CD4-positive, alpha-beta T cell treated with Interleukin-2 at 100 ng/mL for 4 hours (primary cell): ENCODE data around the gene RIF1.
A peak's percentile ranks its signal among the peaks of the same experiment; 100 is the strongest.
"Not testable (repeated sequence)": the region's sequence is repeated elsewhere in the genome, so short reads cannot be mapped to it uniquely, and the experiment has no call there.

ENCODE experiments used
- DNase-seq: peaks from one replicate; pipeline ENCODE4 v3.0.0-alpha.2; 2020; ENCODE audit warnings: low spot score

Gene RIF1

GRCh38 chr2:151417650-151418049 is 7.9 kb downstream of the RIF1 start:
- no peak for DNase-seq

DNA sequence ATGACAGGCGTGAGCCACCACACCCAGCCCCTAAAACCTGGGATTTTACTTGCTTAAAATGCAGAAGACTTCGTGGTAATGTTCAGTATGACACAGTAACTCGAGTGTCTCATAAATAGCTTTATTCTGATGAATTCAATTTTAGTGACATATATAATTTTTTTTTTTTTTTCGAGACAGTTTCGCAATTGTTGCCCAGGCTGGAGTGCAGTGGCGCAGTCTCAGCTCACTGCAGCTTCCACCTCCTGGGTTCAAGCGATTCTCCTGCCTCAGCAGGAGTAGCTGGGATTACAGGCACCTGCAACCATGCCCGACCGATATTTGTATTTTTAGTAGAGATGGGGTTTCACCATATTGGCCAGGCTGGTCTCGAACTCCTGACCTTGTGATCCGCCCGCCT is 12.0 kb downstream of the RIF1 start:
- not testable (repeated sequence) for DNase-seq

GRCh38 chr2:151422917-151423439 is 13.3 kb downstream of the RIF1 start:
- peak; percentile 8 for DNase-seq

DNA sequence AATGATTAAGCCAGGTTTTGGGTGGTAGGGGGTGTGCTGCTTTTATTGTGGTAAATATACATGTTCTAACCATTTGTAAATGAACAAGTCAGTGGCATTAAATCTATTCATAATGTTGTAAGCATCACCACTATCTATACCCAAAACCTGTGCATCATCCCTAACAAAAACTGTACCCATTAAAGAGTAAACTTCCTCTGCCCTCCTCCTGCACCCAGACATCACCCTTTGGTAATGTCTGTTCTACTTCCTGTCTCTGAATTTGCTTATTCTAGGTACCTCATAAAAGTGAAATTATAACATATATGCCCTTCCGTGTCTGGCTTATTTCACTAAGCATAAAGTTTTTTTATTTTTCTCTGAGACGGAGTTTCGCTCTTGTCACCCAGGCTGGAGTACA is 14.1 kb downstream of the RIF1 start:
- DNase-seq = peak; percentile 70

DNA sequence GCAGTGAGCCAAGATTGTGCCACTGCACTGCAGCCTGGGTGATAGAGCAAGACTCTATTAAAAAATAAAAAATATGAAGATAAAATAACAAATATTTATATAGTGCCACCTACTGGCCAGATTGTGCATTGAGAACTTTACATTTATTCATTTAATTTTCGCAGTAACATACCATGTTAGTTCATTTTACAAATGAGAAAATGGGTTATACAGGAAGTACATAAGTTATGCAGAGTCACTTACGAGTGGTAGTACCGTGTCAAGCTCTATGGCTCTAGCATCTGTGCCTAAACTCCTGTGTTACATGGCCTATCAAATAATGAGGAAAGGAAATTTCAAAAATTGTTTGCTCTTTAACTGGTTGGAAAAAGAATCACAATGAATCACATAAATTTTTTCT is 27.9 kb downstream of the RIF1 start:
- peak; percentile 57 for DNase-seq

GRCh38 chr2:151438506-151438905 is 28.8 kb downstream of the RIF1 start:
- DNase-seq = no peak

DNA sequence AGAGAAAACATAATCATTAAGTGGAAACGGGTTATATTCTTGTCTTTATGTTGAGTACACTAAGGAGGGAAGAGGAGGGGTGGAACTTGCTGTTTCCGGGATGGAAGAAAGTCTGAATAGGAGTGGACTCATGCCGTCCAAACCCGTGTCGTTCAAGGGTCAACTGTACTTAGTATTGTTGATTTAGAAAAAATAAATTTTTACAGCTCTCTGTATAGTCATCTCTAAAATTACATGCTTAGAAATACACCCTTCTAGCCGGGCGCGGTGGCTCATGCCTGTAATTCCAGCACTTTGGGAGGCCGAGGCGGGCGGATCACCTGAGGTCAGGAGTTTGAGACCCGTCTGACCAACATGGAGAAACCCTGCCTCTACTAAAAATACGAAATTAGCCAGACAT is 29.4 kb downstream of the RIF1 start:
- DNase-seq = no peak

GRCh38 chr2:151459358-151459757 is 49.7 kb downstream of the RIF1 start:
- DNase-seq = no peak

- no peak for DNase-seq
Measured at GRCh38 chr2:151465771-151466170, 56.1 kb downstream of the RIF1 start.

DNA sequence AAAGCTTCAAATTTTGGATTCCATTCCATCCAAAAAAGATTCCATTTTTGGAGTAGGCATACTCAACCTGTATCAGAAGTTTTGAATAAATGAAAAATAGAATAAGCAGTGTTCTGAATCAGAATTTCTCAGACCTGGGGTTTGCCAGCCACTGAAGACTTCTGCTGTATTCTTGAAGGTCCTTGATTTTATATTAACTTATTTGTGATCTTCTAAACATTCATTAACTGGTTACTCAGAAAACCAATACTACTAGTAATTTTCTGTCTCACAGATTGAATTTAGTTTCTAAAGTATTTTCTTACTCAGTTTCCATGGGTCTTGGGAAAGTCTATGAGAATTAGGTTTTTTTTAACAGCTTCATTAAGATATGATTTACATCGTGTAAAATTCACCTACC is 60.9 kb downstream of the RIF1 start:
- no peak for DNase-seq

DNA sequence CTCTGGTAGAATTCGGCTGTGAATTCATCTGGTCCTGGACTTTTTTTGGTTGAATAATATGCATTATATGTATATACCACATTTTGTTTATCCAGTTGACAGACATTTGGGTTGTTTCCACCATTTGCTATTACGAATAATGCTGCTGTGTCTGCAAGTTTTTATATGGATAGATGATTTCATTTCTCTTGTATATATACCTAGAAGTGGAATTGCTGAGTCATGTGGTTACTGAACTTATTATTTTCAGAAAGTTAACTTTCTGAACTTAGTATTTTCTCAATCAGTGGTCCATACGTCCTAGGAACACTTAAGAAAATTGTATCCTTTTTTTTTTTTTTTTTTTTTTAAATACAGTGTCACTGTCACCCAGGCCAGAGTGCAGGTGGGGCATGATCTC is 63.3 kb downstream of the RIF1 start:
- DNase-seq = no peak

GRCh38 chr2:151475071-151475470 is 65.4 kb downstream of the RIF1 start:
- no peak for DNase-seq

DNA sequence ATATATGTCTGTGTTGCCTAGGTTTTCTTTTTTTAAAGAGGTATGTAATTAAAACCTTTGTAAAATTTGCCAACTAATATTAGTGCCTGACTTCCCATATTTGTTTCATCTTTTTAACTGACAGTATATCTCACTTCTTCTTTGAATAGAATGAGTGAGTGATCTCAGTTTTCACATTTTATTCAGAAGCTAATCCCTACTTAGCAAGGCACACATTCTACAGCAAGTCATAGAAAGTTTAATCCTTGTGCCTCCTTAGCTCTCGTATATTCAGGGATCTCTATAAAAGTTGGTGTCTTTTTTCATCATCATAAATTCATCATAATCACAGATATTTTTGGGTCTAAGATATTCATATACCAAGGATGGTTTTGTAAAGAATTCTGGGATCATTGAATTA is 66.6 kb downstream of the RIF1 start:
- DNase-seq = no peak

GRCh38 chr2:151478011-151478410 is 68.3 kb downstream of the RIF1 start:
- DNase-seq = no peak

- DNase-seq = no peak
Measured at GRCh38 chr2:151481744-151482143, 72.0 kb downstream of the RIF1 start.

- DNase-seq = no peak
Measured at GRCh38 chr2:151482171-151482725, 72.5 kb downstream of the RIF1 start.

DNA sequence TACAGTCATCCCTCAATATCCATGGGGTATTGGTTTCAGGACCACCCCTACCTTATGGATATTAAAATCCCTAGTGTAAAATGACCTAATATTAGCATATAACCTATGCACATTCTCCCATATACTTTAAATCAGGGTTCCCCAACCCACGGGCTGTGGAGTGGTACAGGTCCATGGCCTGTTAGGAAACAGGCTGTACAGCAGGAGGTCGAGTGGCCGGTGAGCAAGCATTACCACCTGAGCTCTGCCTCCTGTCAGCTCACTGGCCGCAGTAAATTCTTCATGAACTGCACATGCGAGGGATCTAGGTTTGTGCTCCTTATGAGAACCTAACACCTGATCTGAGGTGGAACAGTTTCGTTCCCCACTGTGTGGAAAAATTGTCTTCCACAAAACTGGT is 73.8 kb downstream of the RIF1 start:
- DNase-seq = no peak

DNA sequence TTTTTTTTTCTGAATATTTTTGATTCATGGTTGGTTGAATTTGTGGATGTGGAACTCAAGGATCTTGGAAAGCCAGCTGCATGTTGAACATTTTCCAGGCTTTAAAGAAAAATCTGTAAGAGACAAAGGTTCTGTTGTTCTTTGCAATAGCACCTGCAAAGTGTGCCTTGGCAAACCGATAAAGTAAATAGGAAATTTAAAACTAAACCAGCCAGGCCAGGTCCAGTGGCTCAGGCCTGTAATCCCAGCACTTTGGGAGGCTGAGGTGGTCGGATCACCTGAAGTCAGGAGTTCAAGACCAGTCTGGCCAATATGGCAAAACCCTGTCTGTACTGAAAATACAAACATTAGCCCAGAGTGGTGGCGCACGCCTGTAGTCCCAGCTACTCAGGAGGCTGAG is 74.4 kb downstream of the RIF1 start:
- no peak for DNase-seq

DNA sequence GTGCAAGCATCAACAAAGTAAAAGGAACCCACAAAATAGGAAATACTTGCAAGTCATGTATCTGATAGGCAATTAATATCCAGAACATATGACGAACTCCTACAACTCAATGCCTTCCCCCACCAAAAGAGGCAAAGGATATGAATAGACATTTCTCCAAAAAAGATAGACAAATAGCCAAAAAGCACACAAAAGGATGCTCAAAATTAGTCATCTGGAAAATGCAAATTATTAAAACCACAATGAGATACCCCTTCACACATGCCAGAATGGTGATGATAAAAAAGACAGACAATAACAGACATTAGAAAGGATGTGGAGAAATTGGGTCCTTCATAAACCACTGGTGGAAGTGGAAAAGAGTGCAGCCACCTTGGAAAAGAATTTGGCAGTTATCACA is 76.4 kb downstream of the RIF1 start:
- DNase-seq = no peak

- DNase-seq = no peak
Measured at GRCh38 chr2:151490276-151490675, 80.6 kb downstream of the RIF1 start.

DNA sequence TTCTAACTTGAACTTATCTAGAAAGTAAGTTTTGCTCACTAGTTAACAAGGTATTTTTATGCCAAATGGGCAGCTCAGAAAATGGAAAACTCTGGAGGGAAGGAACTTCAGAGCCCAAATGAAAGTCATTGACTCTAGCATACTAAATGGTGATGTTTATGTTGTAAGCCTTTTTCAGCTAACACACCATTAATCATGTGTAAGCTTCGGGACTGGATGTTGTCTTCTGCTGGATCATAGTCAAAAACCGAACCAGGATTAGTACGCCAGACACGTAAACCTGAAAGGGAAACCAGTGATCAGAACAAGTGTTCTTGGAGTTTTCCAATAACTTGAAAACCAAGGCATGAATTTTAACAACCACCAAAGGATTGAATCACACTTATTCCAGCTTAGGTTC is 81.8 kb downstream of the RIF1 start:
- no peak for DNase-seq

DNA sequence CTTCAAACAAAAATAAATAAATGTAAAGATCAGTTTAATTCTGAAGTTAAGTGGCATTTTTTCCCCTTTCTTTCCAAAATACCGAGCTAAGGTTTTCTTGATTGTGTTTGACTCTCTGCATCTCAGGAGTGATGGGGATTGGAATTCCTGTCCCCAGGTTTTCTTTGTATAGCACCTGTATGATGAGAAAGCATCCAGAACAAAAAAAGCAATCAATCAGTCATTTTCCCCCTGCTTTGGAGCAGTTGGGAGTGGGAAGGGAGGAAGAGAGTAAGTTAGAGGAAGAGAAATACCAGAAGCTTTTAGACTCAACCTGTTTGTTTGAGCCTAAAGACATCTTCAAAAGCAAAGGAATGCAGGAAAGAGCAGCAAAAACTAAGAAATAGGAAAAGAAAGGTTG is 88.5 kb downstream of the RIF1 start:
- DNase-seq = no peak

GRCh38 chr2:151506170-151506569 is 96.5 kb downstream of the RIF1 start:
- DNase-seq = no peak

DNA sequence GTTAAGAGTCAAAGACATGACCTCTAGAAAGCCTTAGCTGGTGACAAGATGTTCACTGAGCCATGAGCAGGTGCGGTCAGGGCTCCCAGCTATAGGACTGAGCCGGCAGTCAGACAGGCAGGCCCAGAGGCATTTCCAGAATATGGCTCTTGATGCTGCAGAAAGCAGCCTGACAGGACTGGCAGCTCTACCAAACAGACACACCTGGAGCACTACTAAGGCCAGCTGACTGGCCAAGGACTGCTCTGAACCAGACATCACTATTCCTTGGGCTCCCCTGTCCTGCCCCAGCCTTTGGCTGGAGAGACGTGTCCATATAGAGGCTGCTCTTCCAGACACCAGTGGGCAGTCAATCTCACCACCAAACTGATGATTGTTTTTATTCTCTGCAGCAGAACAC is 98.8 kb downstream of the RIF1 start:
- no peak for DNase-seq

DNA sequence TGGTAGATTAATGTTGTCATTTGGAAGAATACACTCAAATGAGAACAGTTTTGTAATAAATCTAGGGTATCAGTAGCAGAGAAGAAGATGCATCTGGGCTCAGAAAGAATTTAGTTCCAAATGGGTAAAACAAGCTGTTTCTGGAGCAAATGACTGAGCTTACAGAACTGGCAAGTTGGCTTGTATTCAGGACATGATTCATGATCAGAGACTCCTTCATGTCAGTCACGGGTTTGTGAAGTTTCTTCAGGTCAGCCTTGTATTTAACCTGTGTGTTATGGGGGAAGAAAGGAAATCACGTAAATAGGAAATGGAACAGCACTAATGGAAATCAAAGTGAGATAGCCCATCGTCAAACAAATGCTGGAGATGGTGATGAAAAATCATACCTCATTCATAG is 109.1 kb downstream of the RIF1 start:
- no peak for DNase-seq
